K562 (cell line): ENCODE results near the gene TCF7. TPM values are rescaled to one million over a fixed set of nuclear protein-coding genes. Genes with fewer than 3 reads are reported as not detected.

Source experiments
- HMBOX1 ChIP-seq: sonication (generic); IDR thresholded peaks from 2 replicates; pipeline ENCODE4 v1.6.1; 2016
- HNRNPUL1 ChIP-seq: fragments of 200-400 bp; formaldehyde crosslinking; IDR thresholded peaks from 2 replicates; pipeline ENCODE4 v1.6.1; 2017; ENCODE audit warnings: low read length
- PATZ1 ChIP-seq: fragments of 250-450 bp; sonication (Bioruptor Pico); IDR thresholded peaks from 2 replicates; pipeline ENCODE4 v1.5.0; 2020; ENCODE audit warnings: mild to moderate bottlenecking, borderline replicate concordance
- POU5F1 ChIP-seq: fragments of 150-350 bp; IDR thresholded peaks from 2 replicates; pipeline ENCODE4 v1.6.1; 2014; ENCODE audit warnings: borderline replicate concordance, low read length, low read depth, mild to moderate bottlenecking; ENCODE audit not compliant: partially characterized antibody
- TSHZ1 ChIP-seq: fragments of 250-450 bp; sonication (Bioruptor Pico); IDR thresholded peaks from 2 replicates; pipeline ENCODE4 v1.4.0; 2020; ENCODE audit warnings: mild to moderate bottlenecking, moderate library complexity
- ZNF324 ChIP-seq: fragments of 250-450 bp; sonication (Bioruptor Pico); IDR thresholded peaks from 2 replicates; pipeline ENCODE4 v1.4.0; 2020; ENCODE audit warnings: mild to moderate bottlenecking
- polyA plus RNA-seq, 8 experiments: library from polyadenylated mRNA; depleted of rRNA in 4 of 8; stranded (reverse) in 5 of 8; unstranded in 3 of 8; fragments of >200 nt; fragmentation: Nextera tagmentation in 2 of 8; fragmentation: Illumina TruSeq in 1 of 8; extraction: Ambion mirVana in 2 of 8; extraction: Trizol in 1 of 8; gene quantifications; 2 replicates each; pipeline versions ENCODE4 v1.2.1 to v1.2.3, GENCODE V29; 2011 to 2014; ENCODE audit warnings: inconsistent platforms in 1 of 8, missing spikeins in 1 of 8
- total RNA-seq, 7 experiments: library from RNA; depleted of rRNA in 6 of 7; stranded (reverse); fragments of >200 nt in 6 of 7; fragmentation: Illumina TruSeq in 2 of 7; extraction: Trizol in 2 of 7; gene quantifications; 2 replicates each; pipeline versions ENCODE4 v1.2.1 to v1.2.3, GENCODE V29; 2011 to 2021; ENCODE audit warnings: low replicate concordance in 1 of 7

Gene TCF7
- total and polyA plus RNA-seq, 9 of the 15 experiments (the other 6 are each of a cell fraction or from before 2014, with no cell fraction given), result 1.6 to 14.9 (median 4.2) TPM

GRCh38 chr5:134142052-134142451 is 27.6 kb downstream of the TCF7 start (continued):
- no peak for TF ChIP-seq HMBOX1
- no peak for TF ChIP-seq PATZ1
- TF ChIP-seq TSHZ1 (CRISPR knock-in tag), result no peak
- no peak for TF ChIP-seq POU5F1
- no peak for TF ChIP-seq HNRNPUL1
- TF ChIP-seq ZNF324, result no peak
